HepG2 (cell line): ENCODE data around the gene MXI1. TPM values are rescaled to one million over a fixed set of nuclear protein-coding genes. Genes with fewer than 3 reads are reported as not detected.

ENCODE experiments used
- ATAC-seq: fragments of 200-7000 bp; cut with Tn5 transposase; 3 replicates; pipeline ENCODE4 v1.9.1; 2020; ENCODE audit warnings: mild to moderate bottlenecking, moderate library complexity
- BruUV-seq: library from RNA; stranded (reverse); fragments of 400-500 nt; replicated peaks from 2 replicates; lab custom pipeline; 2021; lab: Mats Ljungman, UMichigan
- CTCF ChIA-PET: fragments of 300-600 bp; formaldehyde crosslinking; extraction: SDS; loops from one replicate; lab custom pipeline; 2021; ENCODE audit warnings: low total read pairs, inconsistent platforms, low intra/inter-chr PET ratio; lab: Yijun Ruan, JAX
- POLR2A ChIA-PET: fragments of 350-600 bp; sonication (Branson Sonifier 250); formaldehyde crosslinking; loops from one replicate; lab custom pipeline; 2020; ENCODE audit warnings: antibody characterized with exemption, inconsistent platforms; lab: Yijun Ruan, JAX
- DNase-seq: peaks from one replicate; pipeline ENCODE4 v3.0.0-alpha.2; 2015; ENCODE audit warnings: low spot score
- FAIRE-seq: peaks from 3 replicates; lab custom pipeline; 2011; peaks lifted over from hg19 to GRCh38; lab: Jason Lieb, UNC
- H2AFZ ChIP-seq: one replicate; pipeline ENCODE4 v1.6.1; 2011; ENCODE audit warnings: low read length, inconsistent platforms
- H3K27ac ChIP-seq: fragments of 300-600 bp; 3 replicates; pipeline ENCODE4 v1.8.0; 2011; ENCODE audit warnings: mixed run types, mild to moderate bottlenecking, mixed read lengths, low read length, inconsistent platforms; ENCODE audit not compliant: insufficient read depth; ENCODE audit errors: extremely low read length
- H3K27me3 ChIP-seq, 2 experiments: fragments of 200-600 bp in 1 of 2; 2 replicates in 1 of 2; 3 replicates in 1 of 2; pipeline versions ENCODE4 v1.6.0 to v1.8.0; 2011; ENCODE audit warnings: low read length in 2 of 2, mild to moderate bottlenecking in 2 of 2, moderate library complexity in 2 of 2, inconsistent platforms in 1 of 2; ENCODE audit not compliant: insufficient read depth in 2 of 2, control insufficient read depth in 1 of 2
- H3K36me3 ChIP-seq, 2 experiments: fragments of 200-600 bp in 1 of 2; replicated peaks in 1 of 2; 2 replicates in 1 of 2; 3 replicates in 1 of 2; pipeline versions ENCODE4 v1.5.1 to v1.8.0; 2011; ENCODE audit warnings: low read length in 2 of 2, inconsistent platforms in 1 of 2; ENCODE audit not compliant: insufficient read depth in 2 of 2, control insufficient read depth in 1 of 2
- H3K4me1 ChIP-seq: 2 replicates; pipeline ENCODE4 v1.5.1; 2012; ENCODE audit warnings: low read length, inconsistent platforms; ENCODE audit not compliant: insufficient read depth
- H3K4me2 ChIP-seq: 2 replicates; pipeline ENCODE4 v1.6.0; 2011; ENCODE audit warnings: low read depth, low read length, inconsistent platforms
- H3K4me3 ChIP-seq, 3 experiments: fragments of 200-600 bp in 1 of 3; sonication (generic), shearing (Covaris generic) in 1 of 3; replicated peaks in 1 of 3; 2 replicates each; pipeline ENCODE4 v1.5.1; 2011 to 2016; ENCODE audit warnings: low read length in 3 of 3, inconsistent platforms in 2 of 3, low read depth in 2 of 3, mild to moderate bottlenecking in 2 of 3, control low read depth in 1 of 3, mixed read lengths in 1 of 3; ENCODE audit not compliant: insufficient read depth in 1 of 3
- H3K79me2 ChIP-seq: one replicate; pipeline ENCODE4 v1.6.1; 2011; ENCODE audit warnings: low read length, inconsistent platforms; ENCODE audit not compliant: insufficient read depth
- H3K9ac ChIP-seq: 2 replicates; pipeline ENCODE4 v1.6.0; 2011; ENCODE audit warnings: mild to moderate bottlenecking, low read depth, low read length, inconsistent platforms; ENCODE audit not compliant: insufficient read depth
- H3K9me3 ChIP-seq: 2 replicates; pipeline ENCODE4 v1.5.1; 2012; ENCODE audit warnings: mild to moderate bottlenecking, low read length
- H4K20me1 ChIP-seq: 2 replicates; pipeline ENCODE4 v1.6.0; 2011; ENCODE audit warnings: inconsistent platforms, mild to moderate bottlenecking, low read length, moderate library complexity; ENCODE audit not compliant: insufficient read depth
- CAMTA2 ChIP-seq: sonication (generic); formaldehyde crosslinking; IDR thresholded peaks from 2 replicates; pipeline ENCODE4 v1.4.0; 2020; ENCODE audit warnings: mild to moderate bottlenecking, missing genetic modification reagents, borderline replicate concordance
- MTF1 ChIP-seq: sonication (generic); formaldehyde crosslinking; IDR thresholded peaks from 2 replicates; pipeline ENCODE4 v1.5.0; 2020; ENCODE audit warnings: missing genetic modification reagents
- NFRKB ChIP-seq: fragments of 450-650 bp; IDR thresholded peaks from 2 replicates; pipeline ENCODE4 v1.6.1; 2017
- NONO ChIP-seq, 2 experiments: fragments of 450-650 bp in 1 of 2; sonication (generic) in 1 of 2; formaldehyde crosslinking in 1 of 2; IDR thresholded peaks in 1 of 2; conservative IDR thresholded peaks in 1 of 2; 2 replicates each; pipeline versions ENCODE4 v1.6.1 to v1.8.0; 2017 to 2022; ENCODE audit warnings: mild to moderate bottlenecking in 1 of 2, missing genetic modification reagents in 1 of 2, moderate library complexity in 1 of 2
- RELA ChIP-seq: sonication (generic); formaldehyde crosslinking; IDR thresholded peaks from 2 replicates; pipeline ENCODE4 v1.4.0; 2020; ENCODE audit warnings: missing genetic modification reagents
- SUZ12 ChIP-seq: fragments of 150-350 bp; IDR thresholded peaks from 2 replicates; pipeline ENCODE4 v1.6.1; 2014; ENCODE audit warnings: low read depth, low read length
- THYN1 ChIP-seq: sonication (generic); formaldehyde crosslinking; IDR thresholded peaks from 2 replicates; pipeline ENCODE4 v1.8.1; 2023; ENCODE audit warnings: low read depth, mild to moderate bottlenecking, moderate library complexity, missing genetic modification reagents, borderline replicate concordance
- TRIM24 ChIP-seq: sonication (generic); formaldehyde crosslinking; IDR thresholded peaks from 2 replicates; pipeline ENCODE4 v1.8.0; 2022; ENCODE audit warnings: mild to moderate bottlenecking, missing genetic modification reagents
- U2AF2 ChIP-seq: fragments of 200-400 bp; formaldehyde crosslinking; IDR thresholded peaks from 2 replicates; pipeline ENCODE4 v1.6.1; 2017; ENCODE audit warnings: low read depth, mild to moderate bottlenecking, low read length
- ZFP90 ChIP-seq: sonication (generic); formaldehyde crosslinking; IDR thresholded peaks from 2 replicates; pipeline ENCODE4 v1.8.0; 2022; ENCODE audit warnings: missing genetic modification reagents, mild to moderate bottlenecking, inconsistent platforms, borderline replicate concordance
- ZNF136 ChIP-seq: sonication (generic); formaldehyde crosslinking; IDR thresholded peaks from 2 replicates; pipeline ENCODE4 v1.8.1; 2022; ENCODE audit warnings: low read depth, mild to moderate bottlenecking, moderate library complexity, missing genetic modification reagents
- WGBS: methylation state at CpG from one replicate; pipeline ENCODE4 v1.1.6; 2017; ENCODE audit warnings: low lambda C conversion rate; 5-methylcytosine and 5-hydroxymethylcytosine counted together
- in situ Hi-C: cut with HindIII; loops from 2 replicates; pipeline ENCODE4 v1.10.0; 2017; ENCODE audit warnings: low pct_unique_long_range_greater_than_20kb; ENCODE audit not compliant: extremely low pct_ligation_motif_present
- intact Hi-C: fragments of 100-400 bp; cut with micrococcal nuclease; formaldehyde crosslinking; loops from one replicate; pipeline ENCODE4 v1.10.0; 2022; ENCODE audit not compliant: unreplicated experiment
- polyA plus RNA-seq, 8 experiments: library from polyadenylated mRNA; depleted of rRNA in 3 of 8; stranded (reverse) in 7 of 8; unstranded in 1 of 8; fragments of >200 nt; fragmentation: Illumina TruSeq in 4 of 8; extraction: Trizol in 4 of 8; gene quantifications; 2 replicates each; pipeline versions ENCODE4 v1.2.1 to v1.2.3, GENCODE V29; 2011 to 2016; ENCODE audit warnings: low read depth in 4 of 8, missing spikeins in 1 of 8, mixed read lengths in 1 of 8; ENCODE audit not compliant: insufficient read depth in 1 of 8
- total RNA-seq, 5 experiments: library from RNA; depleted of rRNA; stranded (reverse); fragments of >200 nt; fragmentation: Illumina TruSeq; extraction: Trizol; gene quantifications; 2 replicates each; pipeline ENCODE4 v1.2.3, GENCODE V29; 2016; ENCODE audit warnings: low read depth in 1 of 5
- TF ChIP-seq, protein P1 (sequence below): sonication (generic); formaldehyde crosslinking; conservative IDR thresholded peaks from 2 replicates; pipeline ENCODE4 v1.4.0; 2020; ENCODE audit warnings: missing genetic modification reagents
- TF ChIP-seq, protein P2 (sequence below): sonication (generic); formaldehyde crosslinking; IDR thresholded peaks from 2 replicates; pipeline ENCODE4 v1.4.0; 2020; ENCODE audit warnings: missing genetic modification reagents
- TF ChIP-seq, protein P3 (sequence below), 2 experiments: sonication (generic) in 1 of 2; formaldehyde crosslinking in 1 of 2; IDR thresholded peaks; 2 replicates each; pipeline versions ENCODE4 v1.6.1 to v1.9.0; 2014 to 2022; ENCODE audit warnings: antibody characterized with exemption in 1 of 2, borderline replicate concordance in 1 of 2, inconsistent platforms in 1 of 2, low read depth in 1 of 2, missing genetic modification reagents in 1 of 2

The MXI1 gene
- total and polyA plus RNA-seq, 2 of the 13 experiments (the other 11 are each of a cell fraction or from before 2014, with no cell fraction given) = 6.6 to 22.0 TPM

DNA sequence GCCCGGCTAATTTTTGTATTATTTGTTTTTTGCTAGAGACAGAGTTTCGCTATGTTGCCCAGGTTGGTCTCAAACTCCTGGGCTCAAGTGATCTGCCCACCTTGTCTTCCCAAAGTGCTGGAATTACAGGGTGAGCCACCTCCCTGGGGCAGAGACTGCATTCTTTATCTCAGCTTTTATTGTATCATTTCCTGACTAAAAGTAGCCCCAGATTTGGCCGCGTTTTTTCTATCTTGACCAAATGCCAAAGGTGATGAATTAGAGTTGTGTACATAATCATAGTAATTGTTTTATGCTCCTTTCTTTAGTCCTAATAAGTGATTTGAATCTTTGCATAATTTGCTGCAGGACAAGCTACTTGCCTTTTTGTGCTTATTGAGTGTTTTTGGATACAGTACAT, 100.4 kb downstream of the MXI1 start:
- H3K9me3 ChIP-seq = no peaks in the 10 kb centered on the region
- ATAC-seq (no peak), DNase-seq (no peak), FAIRE-seq (no peak)
- no TSS peak for BruUV-seq
- intact Hi-C loops (loop anchor here (2.0 kb wide), 1 partner anchor 51 kb away; no protein-coding TSS in a partner anchor), in situ Hi-C loops (no loop called here)
- WGBS = 45% methylated on average over 4 of the region's 4 CpGs
- H4K20me1 ChIP-seq = peaks cover 6% of the 10 kb centered on the region
- H3K27me3 ChIP-seq = no peaks in the 10 kb centered on the region; a peak in 1 of 5 replicates
- no peak overlapping the region for H3K4me3 ChIP-seq
- no peak overlapping the region for H3K4me2 ChIP-seq
- no peak overlapping the region for H3K9ac ChIP-seq
- ChIA-PET CTCF (no interaction called here), POLR2A (no interaction called here)
- 0 out of 5 replicates have a peak, but pooled peaks cover 0 to under 1% of the 10 kb centered on the region in 2 experiments for H3K36me3 ChIP-seq
- H2AFZ ChIP-seq = no peak overlapping the region
- H3K27ac ChIP-seq = no peak overlapping the region
- peaks cover 17% of the 10 kb centered on the region for H3K79me2 ChIP-seq
- peaks cover 13% of the 10 kb centered on the region for H3K4me1 ChIP-seq
- TF ChIP-seq NFRKB (no peak), MTF1 (CRISPR knock-in tag) (no peak), CAMTA2 (CRISPR knock-in tag) (no peak), RELA (CRISPR knock-in tag) (no peak), TRIM24 (CRISPR knock-in tag) (no peak), ZFP90 (no peak), SUZ12 (no peak), THYN1 (CRISPR knock-in tag) (no peak), U2AF2 (no peak), ZNF136 (CRISPR knock-in tag) (no peak), NONO (IDR thresholded peaks at IDR 0.05) (no peak), NONO (CRISPR knock-in tag; conservative IDR thresholded peaks at IDR 0.05) (no peak)
- TF ChIP-seq, protein P1, sequence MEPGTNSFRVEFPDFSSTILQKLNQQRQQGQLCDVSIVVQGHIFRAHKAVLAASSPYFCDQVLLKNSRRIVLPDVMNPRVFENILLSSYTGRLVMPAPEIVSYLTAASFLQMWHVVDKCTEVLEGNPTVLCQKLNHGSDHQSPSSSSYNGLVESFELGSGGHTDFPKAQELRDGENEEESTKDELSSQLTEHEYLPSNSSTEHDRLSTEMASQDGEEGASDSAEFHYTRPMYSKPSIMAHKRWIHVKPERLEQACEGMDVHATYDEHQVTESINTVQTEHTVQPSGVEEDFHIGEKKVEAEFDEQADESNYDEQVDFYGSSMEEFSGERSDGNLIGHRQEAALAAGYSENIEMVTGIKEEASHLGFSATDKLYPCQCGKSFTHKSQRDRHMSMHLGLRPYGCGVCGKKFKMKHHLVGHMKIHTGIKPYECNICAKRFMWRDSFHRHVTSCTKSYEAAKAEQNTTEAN = no peak
- TF ChIP-seq, protein P2, sequence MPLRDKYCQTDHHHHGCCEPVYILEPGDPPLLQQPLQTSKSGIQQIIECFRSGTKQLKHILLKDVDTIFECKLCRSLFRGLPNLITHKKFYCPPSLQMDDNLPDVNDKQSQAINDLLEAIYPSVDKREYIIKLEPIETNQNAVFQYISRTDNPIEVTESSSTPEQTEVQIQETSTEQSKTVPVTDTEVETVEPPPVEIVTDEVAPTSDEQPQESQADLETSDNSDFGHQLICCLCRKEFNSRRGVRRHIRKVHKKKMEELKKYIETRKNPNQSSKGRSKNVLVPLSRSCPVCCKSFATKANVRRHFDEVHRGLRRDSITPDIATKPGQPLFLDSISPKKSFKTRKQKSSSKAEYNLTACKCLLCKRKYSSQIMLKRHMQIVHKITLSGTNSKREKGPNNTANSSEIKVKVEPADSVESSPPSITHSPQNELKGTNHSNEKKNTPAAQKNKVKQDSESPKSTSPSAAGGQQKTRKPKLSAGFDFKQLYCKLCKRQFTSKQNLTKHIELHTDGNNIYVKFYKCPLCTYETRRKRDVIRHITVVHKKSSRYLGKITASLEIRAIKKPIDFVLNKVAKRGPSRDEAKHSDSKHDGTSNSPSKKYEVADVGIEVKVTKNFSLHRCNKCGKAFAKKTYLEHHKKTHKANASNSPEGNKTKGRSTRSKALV = no peak
- TF ChIP-seq, protein P3, sequence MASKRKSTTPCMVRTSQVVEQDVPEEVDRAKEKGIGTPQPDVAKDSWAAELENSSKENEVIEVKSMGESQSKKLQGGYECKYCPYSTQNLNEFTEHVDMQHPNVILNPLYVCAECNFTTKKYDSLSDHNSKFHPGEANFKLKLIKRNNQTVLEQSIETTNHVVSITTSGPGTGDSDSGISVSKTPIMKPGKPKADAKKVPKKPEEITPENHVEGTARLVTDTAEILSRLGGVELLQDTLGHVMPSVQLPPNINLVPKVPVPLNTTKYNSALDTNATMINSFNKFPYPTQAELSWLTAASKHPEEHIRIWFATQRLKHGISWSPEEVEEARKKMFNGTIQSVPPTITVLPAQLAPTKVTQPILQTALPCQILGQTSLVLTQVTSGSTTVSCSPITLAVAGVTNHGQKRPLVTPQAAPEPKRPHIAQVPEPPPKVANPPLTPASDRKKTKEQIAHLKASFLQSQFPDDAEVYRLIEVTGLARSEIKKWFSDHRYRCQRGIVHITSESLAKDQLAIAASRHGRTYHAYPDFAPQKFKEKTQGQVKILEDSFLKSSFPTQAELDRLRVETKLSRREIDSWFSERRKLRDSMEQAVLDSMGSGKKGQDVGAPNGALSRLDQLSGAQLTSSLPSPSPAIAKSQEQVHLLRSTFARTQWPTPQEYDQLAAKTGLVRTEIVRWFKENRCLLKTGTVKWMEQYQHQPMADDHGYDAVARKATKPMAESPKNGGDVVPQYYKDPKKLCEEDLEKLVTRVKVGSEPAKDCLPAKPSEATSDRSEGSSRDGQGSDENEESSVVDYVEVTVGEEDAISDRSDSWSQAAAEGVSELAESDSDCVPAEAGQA (IDR thresholded peaks at IDR 0.05; ENCODE audit: low read depth) = no peak
- TF ChIP-seq, protein P3 (CRISPR knock-in tag; IDR thresholded peaks at IDR 0.05; ENCODE audit: borderline replicate concordance) = no peak
